GM23248 (cell line): ENCODE data around the gene OPRD1. TPM values are rescaled to one million over a fixed set of nuclear protein-coding genes. Genes with fewer than 3 reads are reported as not detected.

Experiments used
- DNase-seq: peaks from one replicate; pipeline ENCODE4 v3.0.0-alpha.2; 2015
- H2AFZ ChIP-seq: fragments of 200-600 bp; sonication (generic); 2 replicates; pipeline ENCODE4 v1.6.1; 2016; ENCODE audit warnings: antibody characterized with exemption
- H3F3A ChIP-seq: fragments of 200-600 bp; sonication (generic); 2 replicates; pipeline ENCODE4 v1.6.1; 2016; ENCODE audit warnings: mild to moderate bottlenecking, antibody characterized with exemption, mixed run types; ENCODE audit not compliant: insufficient read depth
- H3K27ac ChIP-seq: fragments of 200-600 bp; sonication (generic); 2 replicates; pipeline ENCODE4 v1.5.1; 2016; ENCODE audit warnings: mild to moderate bottlenecking
- H3K27me3 ChIP-seq: fragments of 200-600 bp; sonication (generic); replicated peaks from 2 replicates; pipeline ENCODE4 v1.6.1; 2016; ENCODE audit warnings: mild to moderate bottlenecking; ENCODE audit not compliant: insufficient read depth
- H3K36me3 ChIP-seq: fragments of 200-600 bp; sonication (generic); 2 replicates; pipeline ENCODE4 v1.6.1; 2016; ENCODE audit warnings: low read depth, mild to moderate bottlenecking
- H3K4me1 ChIP-seq: fragments of 200-600 bp; sonication (generic); 2 replicates; pipeline ENCODE4 v1.6.1; 2016; ENCODE audit warnings: mild to moderate bottlenecking; ENCODE audit not compliant: insufficient read depth
- H3K4me2 ChIP-seq: fragments of 200-600 bp; sonication (generic); one replicate; pipeline ENCODE4 v1.6.1; 2016; ENCODE audit warnings: mild to moderate bottlenecking; ENCODE audit not compliant: unreplicated experiment
- H3K4me3 ChIP-seq: fragments of 200-600 bp; sonication (generic); 2 replicates; pipeline ENCODE4 v1.5.1; 2016; ENCODE audit warnings: mild to moderate bottlenecking
- H3K79me2 ChIP-seq: fragments of 200-600 bp; sonication (generic); 2 replicates; pipeline ENCODE4 v1.6.1; 2016; ENCODE audit warnings: mild to moderate bottlenecking; ENCODE audit not compliant: insufficient read depth
- H3K9ac ChIP-seq: fragments of 200-600 bp; sonication (generic); 2 replicates; pipeline ENCODE4 v1.6.1; 2016; ENCODE audit warnings: mild to moderate bottlenecking
- H3K9me2 ChIP-seq: fragments of 200-600 bp; sonication (generic); 2 replicates; pipeline ENCODE4 v1.6.1; 2016; ENCODE audit warnings: mixed run types, mild to moderate bottlenecking, moderate library complexity; ENCODE audit not compliant: insufficient read depth
- H3K9me3 ChIP-seq: fragments of 200-600 bp; sonication (generic); one replicate; pipeline ENCODE4 v1.6.1; 2017; ENCODE audit warnings: low read depth
- H4K20me1 ChIP-seq: fragments of 200-600 bp; sonication (generic); 2 replicates; pipeline ENCODE4 v1.6.0; 2016; ENCODE audit not compliant: insufficient read depth
- EZH2 ChIP-seq: fragments of 200-600 bp; sonication (generic); IDR thresholded peaks from 2 replicates; pipeline ENCODE4 v1.6.1; 2018; ENCODE audit warnings: antibody characterized with exemption, mild to moderate bottlenecking; ENCODE audit not compliant: insufficient read depth, poor library complexity, severe bottlenecking
- EZH2phosphoT487 ChIP-seq: fragments of 200-600 bp; sonication (generic); IDR thresholded peaks from 2 replicates; pipeline ENCODE4 v1.6.1; 2018; ENCODE audit warnings: antibody characterized with exemption, moderate library complexity, mild to moderate bottlenecking, low read depth; ENCODE audit not compliant: insufficient read depth
- WGBS, 2 experiments: methylation state at CpG; one replicate each; pipeline ENCODE4 v1.1.6; 2015 to 2017; ENCODE audit warnings: low lambda C conversion rate in 2 of 2, low coverage in 1 of 2; ENCODE audit errors: missing lambda C conversion rate in 2 of 2; 5-methylcytosine and 5-hydroxymethylcytosine counted together
- in situ Hi-C: fragments of 300-500 bp; cut with MboI; formaldehyde crosslinking; loops from 2 replicates; pipeline ENCODE4 v1.15.0; 2020
- polyA plus RNA-seq: library from polyadenylated mRNA; unstranded; fragments of >200 nt; fragmentation: Nextera tagmentation; extraction: Ambion mirVana; gene quantifications from 2 replicates; pipeline ENCODE4 v1.2.1, GENCODE V29; 2016
- total RNA-seq: library from RNA; depleted of rRNA; stranded (reverse); fragments of >200 nt; shearing (Covaris generic); gene quantifications from 2 replicates; pipeline ENCODE4 v1.2.3, GENCODE V29; 2014

The OPRD1 gene
- total and polyA plus RNA-seq, 2 experiments from 2014 or later: not detected

DNA sequence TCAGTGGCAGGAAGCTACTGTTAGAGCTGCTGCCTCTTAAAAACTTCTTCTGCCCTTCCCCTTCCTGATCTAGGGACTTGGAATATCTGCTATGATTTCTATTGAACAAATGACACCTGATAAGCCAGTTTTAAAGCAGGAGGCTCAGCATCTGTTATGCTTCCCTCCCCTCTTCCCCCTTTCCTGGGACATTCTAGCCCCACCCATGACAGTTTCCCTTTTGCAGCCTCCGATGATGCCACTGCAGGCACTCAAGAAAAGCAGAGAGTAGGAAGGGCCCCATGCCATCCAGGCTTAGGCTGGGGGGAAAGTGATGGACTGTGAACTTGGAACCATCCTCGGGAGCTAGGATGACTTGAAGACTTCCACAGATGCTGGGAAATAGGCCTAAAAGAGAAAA lies 87.3 kb downstream of the OPRD1 start:
- Histone ChIP-seq H3K27ac (no peak overlapping the region), H3F3A (no peaks in the 10 kb centered on the region), H2AFZ (no peak overlapping the region), H3K9ac (no peak overlapping the region), H3K36me3 (no peaks in the 10 kb centered on the region), H3K27me3 (no peaks in the 10 kb centered on the region), H3K9me3 (no peaks in the 10 kb centered on the region), H3K79me2 (no peaks in the 10 kb centered on the region), H3K4me2 (no peak overlapping the region), H4K20me1 (no peaks in the 10 kb centered on the region), H3K4me3 (no peak overlapping the region), H3K4me1 (no peaks in the 10 kb centered on the region), H3K9me2 (no peaks in the 10 kb centered on the region)
- WGBS, 2 experiments: 28 to 42% methylated on average over 2 of the region's 2 CpGs
- in situ Hi-C loops: no loop called here
- no peak for TF ChIP-seq EZH2phosphoT487
- no peak for TF ChIP-seq EZH2
- DNase-seq: no peak

DNA sequence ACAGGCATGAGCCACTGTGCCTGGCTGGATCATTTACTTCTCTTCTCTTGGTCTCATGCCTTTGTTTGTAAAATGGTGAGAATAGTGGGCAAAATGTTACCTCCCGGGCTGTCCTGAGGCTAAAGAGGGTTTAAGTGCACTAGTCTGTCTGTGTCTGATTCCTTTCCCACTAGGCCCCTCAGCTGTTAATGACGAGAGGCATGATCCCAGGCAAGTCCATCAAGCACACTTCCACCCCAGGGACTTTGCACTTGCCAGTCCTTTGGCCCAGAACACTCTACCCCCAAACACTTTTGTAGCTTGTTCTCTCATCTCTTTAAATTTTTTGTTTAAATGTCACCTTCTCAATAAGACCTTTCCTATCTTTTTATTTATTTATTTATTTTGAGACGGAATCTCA lies 88.6 kb downstream of the OPRD1 start:
- in situ Hi-C loops: no loop called here
- H3K36me3 ChIP-seq: no peaks in the 10 kb centered on the region
- 74 to 85% methylated on average over 3 of the region's 3 CpGs for whole genome bisulfite sequencing, 2 experiments

DNA sequence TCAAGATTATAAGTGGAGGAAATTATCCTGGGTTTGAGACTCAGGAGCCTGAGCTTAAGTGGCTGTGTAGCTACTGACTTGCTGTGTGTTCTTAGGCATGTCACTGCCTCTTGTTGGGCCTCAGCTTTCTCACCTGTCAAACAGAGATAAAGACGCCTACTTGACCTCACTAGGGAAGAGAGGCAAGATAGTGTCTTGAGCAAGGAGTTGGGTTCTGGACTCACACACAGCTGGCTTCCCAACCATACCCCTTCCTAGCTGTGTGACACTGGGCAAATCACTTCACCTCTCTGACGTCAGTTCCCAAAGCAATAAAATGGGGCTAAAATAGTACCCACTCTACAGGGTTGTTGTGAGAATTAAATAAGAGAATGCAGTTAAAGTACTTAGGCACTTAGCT lies 90.8 kb downstream of the OPRD1 start:
- H3K27ac ChIP-seq: no peak overlapping the region
- no peaks in the 10 kb centered on the region for H3K79me2 ChIP-seq
- 91 to 96% methylated on average over 2 of the region's 2 CpGs for WGBS, 2 experiments
- no peak overlapping the region for H2AFZ ChIP-seq
- H3K9me3 ChIP-seq: no peaks in the 10 kb centered on the region
- no peaks in the 10 kb centered on the region for H3K9me2 ChIP-seq
- H3K4me1 ChIP-seq: no peaks in the 10 kb centered on the region
- H3K4me2 ChIP-seq: no peak overlapping the region
- H3F3A ChIP-seq: no peaks in the 10 kb centered on the region
- no peaks in the 10 kb centered on the region for H4K20me1 ChIP-seq
- DNase-seq: no peak
- H3K9ac ChIP-seq: no peak overlapping the region
- no peaks in the 10 kb centered on the region for H3K27me3 ChIP-seq
- no peaks in the 10 kb centered on the region for H3K36me3 ChIP-seq
- TF ChIP-seq EZH2 (no peak), EZH2phosphoT487 (no peak)
- H3K4me3 ChIP-seq: no peak overlapping the region
- in situ Hi-C loops: no loop called here

More for the DNA sequence above, 88.6 kb downstream of the OPRD1 start:
- TF ChIP-seq EZH2: no peak
- TF ChIP-seq EZH2phosphoT487: no peak
- no peaks in the 10 kb centered on the region for H3K9me3 ChIP-seq
- H3K4me2 ChIP-seq: no peak overlapping the region
- no peaks in the 10 kb centered on the region for H4K20me1 ChIP-seq
- no peak overlapping the region for H3K27ac ChIP-seq
- no peaks in the 10 kb centered on the region for H3K9me2 ChIP-seq
- no peak for DNase-seq
- no peaks in the 10 kb centered on the region for H3K4me1 ChIP-seq
- H3K27me3 ChIP-seq: no peaks in the 10 kb centered on the region
- no peaks in the 10 kb centered on the region for H3F3A ChIP-seq
- H3K9ac ChIP-seq: no peak overlapping the region
- H3K4me3 ChIP-seq: no peak overlapping the region
- H3K79me2 ChIP-seq: no peaks in the 10 kb centered on the region
- no peak overlapping the region for H2AFZ ChIP-seq

DNA sequence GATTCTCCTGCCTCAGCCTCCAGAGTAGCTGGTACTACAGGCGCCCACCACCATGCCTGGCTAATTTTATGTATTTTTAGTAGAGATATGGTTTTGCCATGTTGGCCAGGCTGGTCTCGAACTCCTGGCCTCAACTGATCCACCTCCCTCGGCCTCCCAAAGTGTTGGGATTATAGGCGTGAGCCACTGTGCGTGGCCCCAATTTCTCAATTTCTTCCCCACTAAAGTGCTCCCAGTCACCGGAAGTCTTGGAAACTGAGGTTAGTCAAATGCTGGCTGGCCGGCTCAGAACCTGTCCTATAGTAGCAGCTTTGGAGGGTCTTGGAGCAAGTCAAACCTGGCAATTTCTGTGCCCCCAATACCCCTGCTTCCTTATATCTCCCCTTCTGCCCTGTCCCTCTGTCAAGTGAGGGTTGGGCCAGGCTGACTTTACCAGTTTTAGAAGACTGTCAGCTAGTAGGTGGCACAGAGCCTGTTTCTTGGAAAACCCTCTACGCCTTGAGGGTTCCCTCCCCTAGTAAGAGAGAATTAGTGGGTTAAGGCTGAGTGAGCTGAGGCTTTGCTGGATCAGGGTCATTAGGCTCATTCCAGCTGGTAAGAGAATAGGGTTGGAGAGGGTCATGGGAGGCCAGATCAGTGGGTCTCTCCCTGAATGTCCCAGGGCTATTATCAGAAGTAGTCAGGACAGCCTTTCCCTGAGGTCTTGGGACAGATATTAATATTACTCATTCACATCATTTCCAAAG lies 94.1 kb downstream of the OPRD1 start:
- no peak for DNase-seq
- H3K36me3 ChIP-seq: no peaks in the 10 kb centered on the region
- no peak overlapping the region for H3K4me3 ChIP-seq
- no peaks in the 10 kb centered on the region for H3K9me3 ChIP-seq
- no peak overlapping the region for H3K4me2 ChIP-seq
- H2AFZ ChIP-seq: no peak overlapping the region
- no peaks in the 10 kb centered on the region for H3K4me1 ChIP-seq
- in situ Hi-C loops: no loop called here
- WGBS, 2 experiments: 89 to 93% methylated on average over 8 of the region's 8 CpGs
- H3K27ac ChIP-seq: no peak overlapping the region
- H4K20me1 ChIP-seq: no peaks in the 10 kb centered on the region
- H3K9me2 ChIP-seq: no peaks in the 10 kb centered on the region
- TF ChIP-seq EZH2 (no peak), EZH2phosphoT487 (no peak)
- H3K27me3 ChIP-seq: no peaks in the 10 kb centered on the region
- H3K79me2 ChIP-seq: no peaks in the 10 kb centered on the region
- no peaks in the 10 kb centered on the region for H3F3A ChIP-seq
- no peak overlapping the region for H3K9ac ChIP-seq
